Activated T-cell treated with anti-CD3 and anti-CD28 coated beads, Interleukin-2, amount 50 U/mL, for 24 hours (primary cell): ENCODE data around the gene DENND2A.
"Not testable (repeated sequence)": the region's sequence is repeated elsewhere in the genome, so short reads cannot be mapped to it uniquely, and the experiment has no call there.

Experiments
- DNase-seq: peaks from one replicate; pipeline ENCODE4 v3.0.0-alpha.2; 2020
- H3K27ac Mint-ChIP-seq: 2 replicates; pipeline ENCODE4 v1.8.0; 2020; ENCODE audit warnings: mild to moderate bottlenecking, mixed read lengths
- H3K27me3 Mint-ChIP-seq: 2 replicates; pipeline ENCODE4 v1.8.0; 2020; ENCODE audit warnings: mixed read lengths
- H3K36me3 Mint-ChIP-seq: 2 replicates; pipeline ENCODE4 v1.8.0; 2020; ENCODE audit warnings: low read depth, mixed read lengths
- H3K4me1 Mint-ChIP-seq: 2 replicates; pipeline ENCODE4 v1.8.0; 2020; ENCODE audit warnings: low read depth, mixed read lengths
- H3K4me3 Mint-ChIP-seq: 2 replicates; pipeline ENCODE4 v1.8.0; 2020; ENCODE audit warnings: mild to moderate bottlenecking, moderate library complexity, mixed read lengths
- H3K9me3 Mint-ChIP-seq: 2 replicates; pipeline ENCODE4 v1.8.0; 2020; ENCODE audit warnings: mixed read lengths

DENND2A gene

DNA sequence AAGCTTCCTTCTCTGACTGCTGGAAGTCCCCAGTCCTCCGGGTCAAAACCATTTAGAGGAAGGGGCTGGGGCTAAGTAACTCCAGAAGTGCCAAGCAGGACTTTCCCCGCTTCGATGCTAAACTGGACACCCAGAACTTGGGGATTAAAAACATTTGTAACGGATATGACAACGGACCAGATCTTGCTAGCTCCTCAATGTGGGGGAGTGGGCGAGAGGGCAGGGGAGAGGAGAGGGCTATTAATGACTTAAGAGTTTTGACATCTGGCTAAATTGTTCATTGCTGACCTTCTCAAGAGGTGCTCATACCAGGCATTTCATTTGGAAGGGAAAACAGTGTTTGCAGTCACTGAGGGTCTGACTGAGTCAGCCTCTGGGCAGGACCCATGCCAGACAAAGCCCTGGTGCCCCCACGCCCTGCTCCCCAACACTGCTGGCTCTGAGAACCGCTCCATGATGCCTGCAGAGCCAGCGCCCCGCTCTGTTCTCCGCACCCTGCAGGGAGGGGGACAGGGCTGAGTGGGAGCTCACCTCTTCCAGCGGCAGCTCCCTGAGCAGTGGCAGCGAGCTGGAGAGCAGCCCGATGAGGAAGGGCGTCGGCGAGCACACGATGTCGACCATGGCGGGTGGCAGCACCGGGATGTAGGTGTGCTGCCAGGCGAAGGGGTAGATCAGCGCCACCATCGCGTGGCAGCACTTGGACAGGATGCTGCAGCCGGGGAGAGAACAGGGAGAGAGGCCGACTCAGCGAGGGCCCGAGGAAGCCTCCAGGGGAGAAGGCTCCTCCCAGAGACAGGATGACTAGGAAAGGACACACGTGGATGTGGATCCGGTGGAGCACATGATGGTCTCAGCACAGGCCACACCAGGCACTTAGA is 113.6 kb downstream of the DENND2A start:
- Mint-ChIP-seq H3K27ac (no peak overlapping the region), H3K27me3 (no peaks in the 10 kb centered on the region), H3K9me3 (no peaks in the 10 kb centered on the region), H3K36me3 (no peaks in the 10 kb centered on the region), H3K4me1 (peaks cover 28% of the 10 kb centered on the region), H3K4me3 (no peak overlapping the region)
- DNase-seq, result no peak

DNA sequence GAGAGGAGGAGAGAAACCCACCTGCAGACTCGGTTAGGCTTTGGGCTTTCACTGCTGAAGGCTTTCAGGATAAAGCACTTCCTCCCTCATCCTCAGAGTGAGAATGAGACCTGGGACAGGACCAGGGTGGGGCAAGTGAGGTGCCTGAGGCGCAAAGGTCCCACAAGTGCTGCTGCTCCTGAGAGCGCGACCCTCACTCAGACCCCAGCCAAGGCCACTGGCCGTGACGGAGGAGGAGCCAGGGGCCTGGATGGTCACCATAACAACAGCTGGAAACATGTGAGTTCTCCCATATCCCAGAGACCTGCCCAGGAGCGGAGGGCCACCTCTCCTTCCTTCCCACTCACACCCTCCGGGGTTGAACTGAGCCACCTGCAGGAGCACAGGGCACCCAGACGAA is 114.4 kb downstream of the DENND2A start:
- Mint-ChIP-seq H3K27ac (no peak overlapping the region), H3K36me3 (no peaks in the 10 kb centered on the region), H3K9me3 (no peaks in the 10 kb centered on the region), H3K4me3 (no peak overlapping the region), H3K4me1 (peaks cover 28% of the 10 kb centered on the region), H3K27me3 (no peaks in the 10 kb centered on the region)
- DNase-seq, result no peak

GRCh38 chr7:140525743-140526142 is 114.9 kb downstream of the DENND2A start:
- Mint-ChIP-seq H3K36me3 (no peaks in the 10 kb centered on the region), H3K27me3 (no peaks in the 10 kb centered on the region), H3K4me1 (peaks cover 28% of the 10 kb centered on the region), H3K9me3 (no peaks in the 10 kb centered on the region), H3K27ac (no peak overlapping the region), H3K4me3 (no peak overlapping the region)
- DNase-seq, result peak; percentile 47

DNA sequence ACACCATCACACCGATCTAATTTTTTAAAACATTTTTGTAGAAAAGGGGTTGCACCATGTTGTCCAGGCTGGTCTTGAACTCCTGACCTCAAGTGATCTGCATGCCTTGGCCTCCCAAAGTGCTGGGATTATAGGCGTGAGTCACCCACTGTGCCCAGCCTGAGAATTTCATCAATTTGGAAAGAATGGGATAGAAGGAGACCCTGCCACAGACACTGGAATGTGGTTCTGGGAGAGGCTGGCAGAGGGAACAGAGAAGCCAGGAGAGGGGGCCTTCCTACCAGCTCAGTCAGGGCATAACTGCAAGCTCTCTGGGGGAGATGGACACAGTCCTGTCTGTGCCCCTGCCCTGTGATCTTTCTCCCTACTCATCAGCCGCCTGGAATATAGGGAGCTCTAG is 119.2 kb downstream of the DENND2A start:
- no peaks in the 10 kb centered on the region for H3K36me3 Mint-ChIP-seq
- no peak for DNase-seq
- H3K4me3 Mint-ChIP-seq, result no peak overlapping the region
- peaks cover 20% of the 10 kb centered on the region for H3K4me1 Mint-ChIP-seq
- H3K27ac Mint-ChIP-seq, result no peak overlapping the region
- no peaks in the 10 kb centered on the region for H3K9me3 Mint-ChIP-seq
- peaks cover 7% of the 10 kb centered on the region for H3K27me3 Mint-ChIP-seq

GRCh38 chr7:140519007-140519399 is 121.6 kb downstream of the DENND2A start:
- Mint-ChIP-seq H3K4me1 (peaks cover 5% of the 10 kb centered on the region), H3K4me3 (no peak overlapping the region), H3K27me3 (peaks cover 7% of the 10 kb centered on the region), H3K36me3 (no peaks in the 10 kb centered on the region), H3K27ac (no peak overlapping the region), H3K9me3 (no peaks in the 10 kb centered on the region)
- no peak for DNase-seq

DNA sequence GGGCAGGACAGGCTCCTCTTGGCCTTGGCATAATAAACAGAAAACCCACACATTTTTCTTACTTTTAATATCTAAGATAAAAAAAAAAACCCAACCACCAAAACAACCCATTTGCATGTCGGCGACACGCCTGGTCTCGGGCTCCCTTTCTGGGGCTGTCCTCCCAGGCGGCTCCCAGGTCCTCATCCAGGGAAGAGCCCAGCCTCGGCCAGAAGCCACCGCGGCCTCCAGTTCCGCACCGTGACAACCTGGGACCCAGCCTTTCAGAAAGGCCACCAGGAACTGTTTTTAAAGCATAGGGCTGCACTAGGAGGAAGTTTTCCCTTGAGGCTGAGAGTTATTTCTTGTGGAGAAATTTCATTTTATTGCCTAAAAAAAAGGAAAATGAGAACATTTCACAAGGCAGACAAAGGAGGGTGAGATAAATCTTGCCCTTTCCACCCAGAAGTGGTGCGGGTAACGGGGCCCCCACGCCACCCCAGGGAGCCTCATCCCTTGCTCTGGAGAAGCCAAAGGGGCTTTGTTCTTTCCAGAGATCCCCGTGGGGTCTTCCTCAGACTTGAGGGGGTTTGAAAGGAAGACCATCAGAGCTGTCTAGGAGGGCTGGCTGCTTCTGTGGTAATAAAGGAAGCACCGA is 122.1 kb downstream of the DENND2A start:
- DNase-seq, result no peak
- Mint-ChIP-seq H3K9me3 (no peaks in the 10 kb centered on the region), H3K4me1 (peaks cover 2% of the 10 kb centered on the region), H3K27me3 (peaks cover 7% of the 10 kb centered on the region), H3K27ac (no peak overlapping the region), H3K4me3 (no peak overlapping the region), H3K36me3 (no peaks in the 10 kb centered on the region)

DNA sequence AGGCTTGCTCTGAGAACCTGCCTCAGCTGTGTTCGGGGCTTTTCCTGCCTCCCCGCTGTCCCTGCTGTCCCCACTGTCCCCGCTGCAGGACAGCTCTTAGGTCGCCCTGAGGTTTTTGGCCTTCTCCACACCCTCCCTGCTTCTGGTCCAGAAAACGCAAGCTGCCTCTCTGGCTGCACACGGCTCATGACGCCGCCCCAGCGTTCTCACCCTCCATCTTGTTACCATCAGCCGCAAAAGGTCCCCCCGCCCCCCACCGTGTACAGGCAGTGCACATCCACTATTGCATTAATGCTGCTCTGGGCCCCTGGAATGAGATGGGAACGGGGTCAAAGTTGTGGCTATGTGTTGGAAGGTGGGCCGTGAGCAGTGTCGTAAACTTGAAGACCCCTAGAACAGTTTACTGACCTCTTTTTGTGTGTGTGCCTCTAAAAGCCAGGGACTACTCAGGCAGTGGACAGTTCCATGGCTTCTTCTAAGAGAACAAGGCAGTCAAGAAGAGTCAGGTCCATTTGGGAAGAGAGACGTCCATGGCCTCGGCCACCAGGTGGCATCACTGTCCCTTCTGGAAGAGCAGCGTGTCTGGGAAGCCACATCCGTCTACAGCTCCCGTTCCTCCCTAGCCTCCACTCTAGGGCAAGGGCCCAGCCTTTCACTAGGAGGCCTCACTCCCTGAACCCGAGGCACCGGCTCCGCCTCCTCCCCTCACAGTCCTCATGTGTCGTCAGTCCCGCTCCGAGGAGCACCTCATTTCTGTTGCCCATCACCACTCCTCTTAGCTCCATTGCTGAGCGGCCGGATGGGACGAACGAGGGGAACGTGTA is 122.9 kb downstream of the DENND2A start:
- no peak overlapping the region for H3K4me3 Mint-ChIP-seq
- DNase-seq, result peak; percentile 80

GRCh38 chr7:140512317-140513000 is 128.2 kb downstream of the DENND2A start:
- no peak for DNase-seq
- no peaks in the 10 kb centered on the region for H3K4me1 Mint-ChIP-seq
- no peak overlapping the region for H3K4me3 Mint-ChIP-seq
- peaks cover under 1% of the 10 kb centered on the region for H3K27me3 Mint-ChIP-seq
- H3K27ac Mint-ChIP-seq, result no peak overlapping the region
- no peaks in the 10 kb centered on the region for H3K36me3 Mint-ChIP-seq
- H3K9me3 Mint-ChIP-seq, result no peaks in the 10 kb centered on the region

More for the DNA sequence above, 122.9 kb downstream of the DENND2A start:
- no peaks in the 10 kb centered on the region for H3K9me3 Mint-ChIP-seq
- no peaks in the 10 kb centered on the region for H3K36me3 Mint-ChIP-seq
- H3K4me1 Mint-ChIP-seq, result peaks cover 2% of the 10 kb centered on the region
- H3K27ac Mint-ChIP-seq, result no peak overlapping the region
- peaks cover 7% of the 10 kb centered on the region for H3K27me3 Mint-ChIP-seq

DNA sequence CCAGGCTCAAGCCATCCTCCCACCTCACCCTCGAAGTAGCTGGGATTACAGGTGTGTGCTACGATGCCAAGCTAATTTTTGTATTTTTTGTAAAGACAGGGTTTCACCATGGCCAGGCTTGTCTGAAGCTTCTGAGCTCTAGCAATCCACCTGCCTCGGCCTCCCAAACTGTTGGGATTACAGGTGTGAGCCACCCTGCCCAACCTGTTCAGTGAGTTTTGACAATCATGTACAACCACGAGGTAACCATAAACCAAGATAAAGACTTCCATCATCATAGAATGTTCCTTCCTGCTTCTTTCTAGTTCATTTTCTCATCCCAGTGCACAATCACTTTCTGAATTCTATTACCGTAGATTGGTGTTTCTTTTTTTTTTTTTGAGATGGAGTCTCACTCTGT is 130.8 kb downstream of the DENND2A start:
- H3K27me3 Mint-ChIP-seq, result no peaks in the 10 kb centered on the region
- H3K36me3 Mint-ChIP-seq, result no peaks in the 10 kb centered on the region
- no peaks in the 10 kb centered on the region for H3K4me1 Mint-ChIP-seq
- no peak overlapping the region for H3K4me3 Mint-ChIP-seq
- H3K9me3 Mint-ChIP-seq, result no peaks in the 10 kb centered on the region
- no peak overlapping the region for H3K27ac Mint-ChIP-seq
- no peak for DNase-seq

DNA sequence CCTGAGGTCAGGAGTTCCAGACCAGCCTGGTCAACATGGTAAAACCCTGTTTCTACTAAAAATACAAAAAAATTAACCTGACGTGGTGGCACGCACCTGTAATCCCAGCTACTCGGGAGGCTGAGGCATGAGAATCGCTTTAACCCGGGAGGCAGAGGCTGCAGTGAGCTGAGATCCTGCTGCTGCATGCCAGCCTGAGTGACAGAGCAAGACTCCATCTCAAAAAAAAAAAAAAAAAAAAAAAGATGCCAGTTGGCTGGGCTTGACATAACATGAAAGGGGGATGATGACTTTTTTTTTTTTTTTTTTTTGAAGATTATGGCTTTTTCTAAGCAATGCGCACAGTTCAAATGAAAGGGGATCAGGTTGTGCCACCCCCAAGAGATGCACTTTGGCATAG is 133.1 kb downstream of the DENND2A start:
- H3K4me1 Mint-ChIP-seq, H3K9me3 Mint-ChIP-seq, H3K4me3 Mint-ChIP-seq, DNase-seq, H3K36me3 Mint-ChIP-seq, H3K27ac Mint-ChIP-seq, H3K27me3 Mint-ChIP-seq: not testable (repeated sequence)

- no peaks in the 10 kb centered on the region for H3K9me3 Mint-ChIP-seq
- H3K4me3 Mint-ChIP-seq, result no peak overlapping the region
- no peaks in the 10 kb centered on the region for H3K27me3 Mint-ChIP-seq
- DNase-seq, result no peak
- no peak overlapping the region for H3K27ac Mint-ChIP-seq
- H3K4me1 Mint-ChIP-seq, result no peaks in the 10 kb centered on the region
- no peaks in the 10 kb centered on the region for H3K36me3 Mint-ChIP-seq
These were observed 133.7 kb downstream of the DENND2A start for GRCh38 chr7:140506788-140507464.

- Mint-ChIP-seq H3K9me3 (no peaks in the 10 kb centered on the region), H3K27me3 (no peaks in the 10 kb centered on the region), H3K27ac (no peak overlapping the region), H3K4me3 (no peak overlapping the region), H3K36me3 (no peaks in the 10 kb centered on the region), H3K4me1 (no peaks in the 10 kb centered on the region)
- no peak for DNase-seq
These were observed 138.6 kb downstream of the DENND2A start for GRCh38 chr7:140501966-140502365.

GRCh38 chr7:140497807-140498206 is 142.8 kb downstream of the DENND2A start:
- not testable (repeated sequence) for H3K27ac Mint-ChIP-seq, H3K4me1 Mint-ChIP-seq, H3K36me3 Mint-ChIP-seq, H3K4me3 Mint-ChIP-seq, DNase-seq, H3K27me3 Mint-ChIP-seq, H3K9me3 Mint-ChIP-seq

GRCh38 chr7:140497241-140497769 is 143.3 kb downstream of the DENND2A start:
- Mint-ChIP-seq H3K27me3 (no peaks in the 10 kb centered on the region), H3K9me3 (no peaks in the 10 kb centered on the region), H3K27ac (no peak overlapping the region), H3K4me1 (no peaks in the 10 kb centered on the region), H3K4me3 (no peak overlapping the region), H3K36me3 (no peaks in the 10 kb centered on the region)
- no peak for DNase-seq
